Measurements from ENCODE around the gene RNF214. TPM values are rescaled to one million over a fixed set of nuclear protein-coding genes. Genes with fewer than 3 reads are reported as not detected.

The RNF214 gene
- total RNA-seq, 1 donor from 2014 or later, result 43.0 TPM

DNA sequence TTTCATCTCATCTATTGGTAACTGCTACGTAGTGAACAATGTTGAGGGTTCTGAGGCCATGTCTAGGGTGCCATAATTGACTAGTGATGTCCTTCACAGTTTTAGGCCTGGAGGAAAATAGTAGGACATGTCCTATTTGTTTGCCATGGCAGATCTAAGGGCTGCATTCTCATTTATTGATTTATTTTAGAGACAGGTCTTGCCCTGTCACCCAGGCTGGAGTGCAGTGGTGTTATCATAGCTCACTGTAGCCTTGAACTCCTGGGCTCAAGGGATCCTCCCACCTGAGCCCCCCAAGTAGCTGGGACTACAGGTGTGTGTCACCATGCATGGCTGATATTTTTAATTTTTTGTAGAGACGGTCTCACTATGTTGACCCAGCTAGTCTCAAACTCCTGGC is 100.4 kb downstream of the RNF214 start:
- Mint-ChIP-seq H3K9me3 (ENCODE audit: unreplicated experiment) (peaks cover 6% of the 10 kb centered on the region), H3K27ac (ENCODE audit: unreplicated experiment) (no peak overlapping the region), H3K4me3 (ENCODE audit: unreplicated experiment) (no peak overlapping the region), H3K36me3 (ENCODE audit: unreplicated experiment) (no peaks in the 10 kb centered on the region), H3K27me3 (ENCODE audit: unreplicated experiment) (peaks cover 2% of the 10 kb centered on the region), H3K4me1 (ENCODE audit: low read depth, unreplicated experiment) (peaks cover 2% of the 10 kb centered on the region)
- TF ChIP-seq, protein P1, sequence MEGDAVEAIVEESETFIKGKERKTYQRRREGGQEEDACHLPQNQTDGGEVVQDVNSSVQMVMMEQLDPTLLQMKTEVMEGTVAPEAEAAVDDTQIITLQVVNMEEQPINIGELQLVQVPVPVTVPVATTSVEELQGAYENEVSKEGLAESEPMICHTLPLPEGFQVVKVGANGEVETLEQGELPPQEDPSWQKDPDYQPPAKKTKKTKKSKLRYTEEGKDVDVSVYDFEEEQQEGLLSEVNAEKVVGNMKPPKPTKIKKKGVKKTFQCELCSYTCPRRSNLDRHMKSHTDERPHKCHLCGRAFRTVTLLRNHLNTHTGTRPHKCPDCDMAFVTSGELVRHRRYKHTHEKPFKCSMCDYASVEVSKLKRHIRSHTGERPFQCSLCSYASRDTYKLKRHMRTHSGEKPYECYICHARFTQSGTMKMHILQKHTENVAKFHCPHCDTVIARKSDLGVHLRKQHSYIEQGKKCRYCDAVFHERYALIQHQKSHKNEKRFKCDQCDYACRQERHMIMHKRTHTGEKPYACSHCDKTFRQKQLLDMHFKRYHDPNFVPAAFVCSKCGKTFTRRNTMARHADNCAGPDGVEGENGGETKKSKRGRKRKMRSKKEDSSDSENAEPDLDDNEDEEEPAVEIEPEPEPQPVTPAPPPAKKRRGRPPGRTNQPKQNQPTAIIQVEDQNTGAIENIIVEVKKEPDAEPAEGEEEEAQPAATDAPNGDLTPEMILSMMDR (IDR thresholded peaks at IDR 0.05; ENCODE audit: partially characterized antibody, unreplicated experiment), result no peak
- no peak for DNase-seq

DNA sequence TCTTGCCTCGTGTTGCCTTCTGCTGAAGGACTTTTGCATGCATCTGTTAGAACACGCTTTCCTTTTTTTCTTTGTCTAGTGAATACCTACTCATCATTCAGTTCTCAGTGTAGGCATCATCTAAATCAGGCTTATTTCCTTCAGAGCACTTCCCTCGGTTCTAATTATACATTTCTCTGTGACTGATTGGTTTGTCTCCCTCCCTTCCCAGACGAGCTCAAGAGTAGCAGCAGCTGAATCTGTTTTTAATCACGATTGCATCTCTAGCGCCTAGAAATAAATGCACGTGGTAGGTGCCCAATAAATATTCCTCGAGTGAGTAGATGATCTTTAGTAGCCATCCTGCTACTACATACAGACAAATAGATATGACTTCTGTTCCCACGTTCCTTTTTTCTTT is 101.4 kb downstream of the RNF214 start:
- Mint-ChIP-seq H3K9me3 (ENCODE audit: unreplicated experiment) (peaks cover 8% of the 10 kb centered on the region), H3K27me3 (ENCODE audit: unreplicated experiment) (peaks cover 2% of the 10 kb centered on the region)
- TF ChIP-seq, protein P1 (IDR thresholded peaks at IDR 0.05; ENCODE audit: partially characterized antibody, unreplicated experiment), result no peak

DNA sequence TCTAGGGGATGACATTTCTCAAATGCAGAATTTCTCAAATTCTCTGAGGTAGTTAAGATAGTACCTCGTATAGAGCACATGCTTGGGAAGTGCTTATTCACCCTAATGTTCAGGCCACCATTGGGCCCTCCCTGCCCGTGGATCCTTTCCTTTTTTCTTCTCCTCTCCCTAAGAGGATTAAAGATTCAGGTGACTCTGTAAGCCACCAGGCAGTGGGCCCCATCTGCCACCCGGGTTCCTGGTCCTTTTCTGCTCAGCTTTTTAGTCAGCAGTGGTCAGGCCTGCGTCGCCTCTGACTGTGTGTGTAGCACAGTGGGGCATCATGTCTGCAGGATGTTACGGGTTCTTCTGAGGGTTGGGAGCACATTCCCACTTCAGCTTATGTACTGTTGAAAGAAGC is 102.4 kb downstream of the RNF214 start:
- H3K36me3 Mint-ChIP-seq (ENCODE audit: unreplicated experiment), result no peaks in the 10 kb centered on the region
- H3K4me3 Mint-ChIP-seq (ENCODE audit: unreplicated experiment), result no peak overlapping the region
- no peak overlapping the region for H3K27ac Mint-ChIP-seq (ENCODE audit: unreplicated experiment)
- DNase-seq, result no peak
- peaks cover 8% of the 10 kb centered on the region for H3K9me3 Mint-ChIP-seq (ENCODE audit: unreplicated experiment)
- TF ChIP-seq, protein P1 (IDR thresholded peaks at IDR 0.05; ENCODE audit: partially characterized antibody, unreplicated experiment), result no peak
- peaks cover 2% of the 10 kb centered on the region for H3K27me3 Mint-ChIP-seq (ENCODE audit: unreplicated experiment)
- H3K4me1 Mint-ChIP-seq (ENCODE audit: low read depth, unreplicated experiment), result peaks cover 2% of the 10 kb centered on the region

More for the DNA sequence above, 101.4 kb downstream of the RNF214 start:
- Mint-ChIP-seq H3K27ac (ENCODE audit: unreplicated experiment) (peak overlapping the region; percentile 26), H3K4me3 (ENCODE audit: unreplicated experiment) (no peak overlapping the region), H3K4me1 (ENCODE audit: low read depth, unreplicated experiment) (peaks cover 2% of the 10 kb centered on the region), H3K36me3 (ENCODE audit: unreplicated experiment) (no peaks in the 10 kb centered on the region)
- DNase-seq, result no peak

DNA sequence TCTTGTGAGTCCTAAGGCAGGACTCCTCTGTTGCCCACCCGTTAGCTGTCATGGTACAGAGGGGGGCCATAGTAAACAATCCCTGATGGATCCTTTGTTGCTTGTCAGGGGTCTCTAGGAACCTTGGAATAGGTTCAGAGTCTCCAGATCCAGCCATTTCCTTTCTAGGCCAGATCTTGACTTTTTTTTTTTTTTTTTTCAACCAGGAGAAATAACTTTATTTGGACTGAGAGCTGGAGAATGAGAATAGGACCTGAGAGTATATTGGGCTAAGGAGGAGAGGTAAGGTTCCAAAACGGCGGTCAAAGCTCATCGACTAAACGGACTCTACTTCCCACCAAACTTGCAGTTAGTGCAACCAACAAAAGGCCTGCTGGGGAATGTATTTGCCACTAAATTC is 102.9 kb downstream of the RNF214 start:
- Mint-ChIP-seq H3K4me1 (ENCODE audit: low read depth, unreplicated experiment) (peaks cover 2% of the 10 kb centered on the region), H3K27me3 (ENCODE audit: unreplicated experiment) (peaks cover 2% of the 10 kb centered on the region), H3K27ac (ENCODE audit: unreplicated experiment) (no peak overlapping the region), H3K4me3 (ENCODE audit: unreplicated experiment) (no peak overlapping the region), H3K9me3 (ENCODE audit: unreplicated experiment) (peaks cover 8% of the 10 kb centered on the region), H3K36me3 (ENCODE audit: unreplicated experiment) (no peaks in the 10 kb centered on the region)
- TF ChIP-seq, protein P1 (IDR thresholded peaks at IDR 0.05; ENCODE audit: partially characterized antibody, unreplicated experiment), result no peak
- no peak for DNase-seq

Other genes starting within 250 kb of the RNF214 start
- gene SIK3, start 134.2 kb upstream of the RNF214 start, total RNA-seq (ENCODE audit: unreplicated experiment), result 22.2 TPM
- 161 TPM for gene PAFAH1B2, start 88.4 kb upstream of the RNF214 start, total RNA-seq (ENCODE audit: unreplicated experiment)
- gene SIDT2, start 53.9 kb upstream of the RNF214 start, total RNA-seq (ENCODE audit: unreplicated experiment), result 23.6 TPM
- gene TAGLN, start 33.3 kb upstream of the RNF214 start, total RNA-seq (ENCODE audit: unreplicated experiment), result 6.1 TPM
- 109 TPM for gene PCSK7, start 598 bp upstream of the RNF214 start, total RNA-seq (ENCODE audit: unreplicated experiment)
- 18.1 TPM for gene BACE1-AS, start 58.7 kb downstream of the RNF214 start, total RNA-seq (ENCODE audit: unreplicated experiment)
- 47.4 TPM for gene BACE1, start 83.6 kb downstream of the RNF214 start, total RNA-seq (ENCODE audit: unreplicated experiment)
- 27.1 TPM for gene CEP164, start 95.2 kb downstream of the RNF214 start, total RNA-seq (ENCODE audit: unreplicated experiment)

All from glutamatergic neuron (in vitro differentiated cells).